ENCODE data around the gene SEMA6B. TPM values are rescaled to one million over a fixed set of nuclear protein-coding genes. Genes with fewer than 3 reads are reported as not detected.
"Not testable (repeated sequence)": the region's sequence is repeated elsewhere in the genome, so short reads cannot be mapped to it uniquely, and the experiment has no call there.

Gene SEMA6B
- total and polyA plus RNA-seq, 3 donors from 2014 or later = 3.5 to 5.0 (median 4.2) TPM

DNA sequence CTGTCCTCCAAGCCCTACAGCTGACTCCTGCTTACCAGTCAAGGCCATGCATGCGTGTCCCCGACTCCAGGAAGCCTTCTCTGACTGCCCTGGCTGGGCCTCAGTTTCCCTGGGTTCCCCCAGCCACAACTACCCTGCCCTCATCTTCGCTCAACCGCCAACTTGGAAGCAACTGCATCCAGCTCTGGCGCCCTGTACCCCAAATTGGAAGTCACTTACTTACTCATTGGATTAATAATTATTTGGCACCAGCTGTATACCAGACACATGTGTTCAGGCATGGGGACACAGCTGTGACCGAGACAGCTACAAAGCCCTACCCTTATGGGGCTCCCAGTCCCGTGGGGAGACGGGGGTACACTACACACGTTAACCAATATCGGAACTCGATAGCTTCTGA is 10.9 kb upstream of the SEMA6B start:
- Histone ChIP-seq H3K27ac (no peak overlapping the region), H3K4me1 (peaks cover 6% of the 10 kb centered on the region), H3K27me3 (no peaks in the 10 kb centered on the region), H3K36me3 (ENCODE audit: low read depth, missing control alignments) (no peaks in the 10 kb centered on the region), H3K9me3 (no peaks in the 10 kb centered on the region), H3K4me3 (no peak overlapping the region)
- intact Hi-C loops (cut with DNase I; ENCODE audit: low total_unique reads) = no loop called here
- WGBS, 2 donors = 84 to 88% methylated on average over 11 of the region's 11 CpGs
- TF ChIP-seq, protein P1, sequence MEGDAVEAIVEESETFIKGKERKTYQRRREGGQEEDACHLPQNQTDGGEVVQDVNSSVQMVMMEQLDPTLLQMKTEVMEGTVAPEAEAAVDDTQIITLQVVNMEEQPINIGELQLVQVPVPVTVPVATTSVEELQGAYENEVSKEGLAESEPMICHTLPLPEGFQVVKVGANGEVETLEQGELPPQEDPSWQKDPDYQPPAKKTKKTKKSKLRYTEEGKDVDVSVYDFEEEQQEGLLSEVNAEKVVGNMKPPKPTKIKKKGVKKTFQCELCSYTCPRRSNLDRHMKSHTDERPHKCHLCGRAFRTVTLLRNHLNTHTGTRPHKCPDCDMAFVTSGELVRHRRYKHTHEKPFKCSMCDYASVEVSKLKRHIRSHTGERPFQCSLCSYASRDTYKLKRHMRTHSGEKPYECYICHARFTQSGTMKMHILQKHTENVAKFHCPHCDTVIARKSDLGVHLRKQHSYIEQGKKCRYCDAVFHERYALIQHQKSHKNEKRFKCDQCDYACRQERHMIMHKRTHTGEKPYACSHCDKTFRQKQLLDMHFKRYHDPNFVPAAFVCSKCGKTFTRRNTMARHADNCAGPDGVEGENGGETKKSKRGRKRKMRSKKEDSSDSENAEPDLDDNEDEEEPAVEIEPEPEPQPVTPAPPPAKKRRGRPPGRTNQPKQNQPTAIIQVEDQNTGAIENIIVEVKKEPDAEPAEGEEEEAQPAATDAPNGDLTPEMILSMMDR (IDR thresholded peaks at IDR 0.05) = no peak
- TF ChIP-seq POLR2A (IDR thresholded peaks at IDR 0.05) = no peak
- DNase-seq = no peak

DNA sequence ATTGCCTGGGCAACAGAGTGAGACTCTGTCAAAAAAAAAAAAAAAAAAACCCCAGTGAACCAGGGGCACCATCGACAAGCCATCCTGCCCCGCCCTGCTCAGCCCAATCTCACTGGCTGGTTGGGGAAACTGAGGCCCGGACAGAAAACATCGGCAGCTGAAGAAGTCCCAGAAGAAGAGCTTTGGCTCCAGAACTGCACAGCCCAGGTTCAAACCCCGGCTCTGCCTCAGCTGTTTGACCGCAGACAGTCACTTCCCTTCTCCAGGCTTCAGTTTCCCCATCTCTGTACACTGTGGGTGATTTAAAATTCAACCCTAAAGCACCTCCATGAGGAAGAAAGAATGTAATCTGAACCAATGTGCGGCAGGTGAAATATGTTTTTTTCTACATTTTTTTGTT is 9.4 kb upstream of the SEMA6B start:
- Histone ChIP-seq H3K4me3 (no peak overlapping the region), H3K4me1 (no peaks in the 10 kb centered on the region), H3K36me3 (ENCODE audit: low read depth, missing control alignments) (no peaks in the 10 kb centered on the region), H3K9me3 (no peaks in the 10 kb centered on the region), H3K27ac (no peak overlapping the region), H3K27me3 (no peaks in the 10 kb centered on the region)
- DNase-seq = no peak
- intact Hi-C loops (cut with DNase I; ENCODE audit: low total_unique reads) = no loop called here
- 80 to 89% methylated on average over 7 of the region's 7 CpGs for WGBS, 2 donors
- TF ChIP-seq, protein P1 (IDR thresholded peaks at IDR 0.05) = no peak
- TF ChIP-seq POLR2A (IDR thresholded peaks at IDR 0.05) = no peak

DNA sequence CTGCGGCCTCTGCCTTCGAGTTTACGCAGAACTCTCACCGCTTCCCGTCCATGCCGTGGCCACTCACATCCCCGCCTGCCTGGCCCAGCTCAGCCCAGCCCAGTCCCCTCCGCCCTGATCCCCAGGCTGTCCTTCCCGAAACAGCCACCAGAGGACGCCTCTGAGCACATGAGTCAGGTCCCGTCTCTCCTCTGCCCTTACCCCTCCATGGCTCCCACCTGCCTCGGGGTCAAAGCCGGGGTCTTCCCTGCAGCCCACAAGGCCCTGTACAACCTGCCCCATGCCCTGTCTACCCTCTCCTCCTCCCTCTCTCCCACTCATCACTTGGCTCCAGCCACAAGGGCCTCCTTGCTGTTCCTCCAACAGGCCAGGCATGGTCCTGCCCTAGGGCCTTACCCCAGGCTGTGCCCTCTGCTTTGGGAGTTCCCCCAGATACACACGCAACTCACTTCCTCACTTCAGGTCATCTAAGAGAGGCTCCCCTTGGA is 8.1 kb upstream of the SEMA6B start:
- no peaks in the 10 kb centered on the region for H3K36me3 ChIP-seq (ENCODE audit: low read depth, missing control alignments)
- intact Hi-C loops (cut with DNase I; ENCODE audit: low total_unique reads) = no loop called here
- no peaks in the 10 kb centered on the region for H3K27me3 ChIP-seq
- TF ChIP-seq POLR2A (IDR thresholded peaks at IDR 0.05) = no peak
- TF ChIP-seq, protein P1 (IDR thresholded peaks at IDR 0.05) = peak; percentile 37 to 80 (median 73)
- WGBS, 2 donors = 39 to 49% methylated on average over 14 of the region's 14 CpGs
- H3K4me1 ChIP-seq = no peaks in the 10 kb centered on the region
- DNase-seq = peak; percentile 74
- H3K27ac ChIP-seq = no peak overlapping the region
- H3K9me3 ChIP-seq = no peaks in the 10 kb centered on the region
- no peak overlapping the region for H3K4me3 ChIP-seq

DNA sequence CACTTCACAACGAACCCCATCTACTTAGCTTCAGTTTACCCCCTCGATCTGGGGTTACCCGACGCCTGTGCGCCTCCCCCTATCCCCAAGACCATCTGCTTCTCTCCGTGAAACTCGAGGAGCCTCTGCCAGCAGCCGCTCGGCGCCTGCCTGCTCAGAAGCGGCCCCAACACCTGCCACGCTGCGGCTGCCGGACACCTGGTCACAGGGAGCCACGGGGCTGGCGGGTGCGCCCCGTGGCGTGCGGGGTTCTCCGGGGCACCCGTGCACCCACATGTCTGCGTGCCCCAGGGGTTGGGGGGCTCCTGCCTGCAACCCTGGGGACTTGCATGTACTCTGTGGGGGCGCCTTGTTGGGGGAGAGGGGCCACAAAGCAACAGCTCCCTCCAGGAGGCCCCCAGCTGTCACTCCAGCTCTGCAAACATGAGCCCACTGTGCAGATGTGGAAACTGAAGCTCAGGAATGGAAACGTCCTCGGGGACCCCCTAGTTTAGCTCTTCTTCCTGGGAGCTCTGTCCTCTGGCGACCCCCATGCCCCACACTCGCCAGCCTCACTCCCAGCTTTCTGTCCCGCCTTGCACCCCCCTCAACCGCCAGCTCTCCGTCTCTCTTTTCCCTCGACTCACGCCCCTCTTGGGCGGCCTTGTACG is 7.0 kb upstream of the SEMA6B start:
- Histone ChIP-seq H3K9me3 (no peaks in the 10 kb centered on the region), H3K36me3 (ENCODE audit: low read depth, missing control alignments) (no peaks in the 10 kb centered on the region), H3K4me1 (no peaks in the 10 kb centered on the region), H3K4me3 (no peak overlapping the region), H3K27ac (no peak overlapping the region), H3K27me3 (no peaks in the 10 kb centered on the region)
- no peak for DNase-seq
- TF ChIP-seq, protein P1 (IDR thresholded peaks at IDR 0.05) = no peak
- TF ChIP-seq POLR2A (IDR thresholded peaks at IDR 0.05) = no peak
- intact Hi-C loops (cut with DNase I; ENCODE audit: low total_unique reads) = no loop called here
- WGBS, 2 donors = 54 to 76% methylated on average over 34 to 35 of the region's 35 CpGs

DNA sequence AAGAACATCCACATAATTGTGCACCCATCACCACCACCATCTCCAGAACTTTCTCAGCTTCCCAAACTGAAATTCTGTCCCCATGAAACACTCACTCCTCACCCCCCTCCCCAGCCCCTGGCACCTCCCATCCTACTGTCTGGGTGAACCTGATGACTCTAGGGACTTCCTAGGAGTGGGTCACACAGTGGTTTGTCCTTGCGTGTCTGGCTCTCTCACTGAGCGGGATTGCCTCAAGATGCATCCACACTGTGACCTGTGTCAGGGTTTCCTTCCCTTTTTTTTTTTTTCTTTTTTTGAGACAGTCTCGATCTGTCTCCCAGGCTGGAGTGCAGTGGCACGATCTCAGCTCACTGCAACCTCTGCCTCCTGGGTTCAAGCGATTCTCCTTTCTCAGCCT is 4.1 kb upstream of the SEMA6B start:
- H3K27ac ChIP-seq; DNase-seq; H3K27me3 ChIP-seq; intact Hi-C loops (cut with DNase I; ENCODE audit: low total_unique reads); H3K36me3 ChIP-seq (ENCODE audit: low read depth, missing control alignments); H3K9me3 ChIP-seq; H3K4me1 ChIP-seq; H3K4me3 ChIP-seq: not testable (repeated sequence)
- WGBS, 2 donors = 84 to 87% methylated on average over 5 of the region's 5 CpGs

DNA sequence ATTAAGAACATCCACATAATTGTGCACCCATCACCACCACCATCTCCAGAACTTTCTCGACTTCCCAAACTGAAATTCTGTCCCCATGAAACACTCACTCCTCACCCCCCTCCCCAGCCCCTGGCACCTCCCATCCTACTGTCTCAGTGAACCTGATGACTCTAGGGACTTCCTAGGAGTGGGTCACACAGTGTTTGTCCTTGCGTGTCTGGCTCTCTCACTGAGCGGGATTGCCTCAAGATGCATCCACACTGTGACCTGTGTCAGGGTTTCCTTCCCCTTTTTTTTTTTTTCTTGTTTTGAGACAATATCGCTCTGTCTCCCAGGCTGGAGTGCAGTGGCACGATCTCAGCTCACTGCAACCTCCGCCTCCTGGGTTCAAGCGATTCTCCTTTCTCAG is 2.6 kb upstream of the SEMA6B start:
- intact Hi-C loops (cut with DNase I; ENCODE audit: low total_unique reads); H3K27ac ChIP-seq; H3K4me3 ChIP-seq; H3K36me3 ChIP-seq (ENCODE audit: low read depth, missing control alignments); DNase-seq; H3K9me3 ChIP-seq; H3K27me3 ChIP-seq; H3K4me1 ChIP-seq: not testable (repeated sequence)
- 85 to 91% methylated on average over 6 to 7 of the region's 7 CpGs for WGBS, 2 donors
